Progenitor cell of endocrine pancreas (in vitro differentiated cells): ENCODE data around the gene SPATS2L. TPM values are rescaled to one million over a fixed set of nuclear protein-coding genes. Genes with fewer than 3 reads are reported as not detected.

Experiments used
- DNase-seq: peaks from one replicate; pipeline ENCODE4 v3.0.0; 2021; ENCODE audit warnings: low spot score; ENCODE audit not compliant: unreplicated experiment
- H3K27ac Mint-ChIP-seq: 2 replicates; pipeline ENCODE4 v1.8.0; 2021; ENCODE audit warnings: mild to moderate bottlenecking, moderate library complexity, mixed read lengths
- H3K27me3 Mint-ChIP-seq: 2 replicates; pipeline ENCODE4 v1.8.0; 2021; ENCODE audit warnings: mixed read lengths
- H3K36me3 Mint-ChIP-seq: 2 replicates; pipeline ENCODE4 v1.8.0; 2022; ENCODE audit warnings: mixed read lengths; ENCODE audit not compliant: insufficient read depth
- H3K4me1 Mint-ChIP-seq: 2 replicates; pipeline ENCODE4 v1.8.0; 2021; ENCODE audit warnings: low read depth, mixed read lengths
- H3K4me3 Mint-ChIP-seq: 2 replicates; pipeline ENCODE4 v1.8.0; 2021; ENCODE audit warnings: low read depth, mild to moderate bottlenecking, moderate library complexity, mixed read lengths
- H3K9me3 Mint-ChIP-seq: 2 replicates; pipeline ENCODE4 v1.8.0; 2021; ENCODE audit warnings: low read depth, mixed read lengths
- CTCF ChIP-seq: fragments of 200-600 bp; sonication (generic); IDR thresholded peaks from one replicate; pipeline ENCODE4 v1.5.0; 2021; ENCODE audit warnings: antibody characterized with exemption, mild to moderate bottlenecking; ENCODE audit not compliant: unreplicated experiment
- total RNA-seq: library from RNA; stranded (reverse); gene quantifications from 2 replicates; pipeline ENCODE4 v1.2.1, GENCODE V29; 2021

SPATS2L gene
- total RNA-seq, 1 donor from 2014 or later, result 110 TPM

- Mint-ChIP-seq H3K27ac (no peak overlapping the region), H3K4me1 (peaks cover 34% of the 10 kb centered on the region), H3K36me3 (peaks cover 21% of the 10 kb centered on the region), H3K4me3 (no peak overlapping the region), H3K9me3 (peaks cover 3% of the 10 kb centered on the region), H3K27me3 (no peaks in the 10 kb centered on the region)
- TF ChIP-seq CTCF, result no peak
- DNase-seq, result no peak
Measured at GRCh38 chr2:200399046-200399445, 92.6 kb downstream of the SPATS2L start.

- Mint-ChIP-seq H3K27me3 (no peaks in the 10 kb centered on the region), H3K4me1 (peaks cover 37% of the 10 kb centered on the region), H3K4me3 (no peak overlapping the region), H3K27ac (peak overlapping the region; percentile 41), H3K9me3 (no peaks in the 10 kb centered on the region), H3K36me3 (peaks cover 20% of the 10 kb centered on the region)
- no peak for DNase-seq
- no peak for TF ChIP-seq CTCF
Measured at GRCh38 chr2:200399636-200400035, 93.1 kb downstream of the SPATS2L start.

GRCh38 chr2:200403814-200404213 is 97.3 kb downstream of the SPATS2L start:
- peak overlapping the region; percentile 50 for H3K27ac Mint-ChIP-seq
- no peaks in the 10 kb centered on the region for H3K27me3 Mint-ChIP-seq
- no peak overlapping the region for H3K4me3 Mint-ChIP-seq
- peaks cover 37% of the 10 kb centered on the region for H3K36me3 Mint-ChIP-seq
- H3K9me3 Mint-ChIP-seq, result peaks cover 2% of the 10 kb centered on the region
- H3K4me1 Mint-ChIP-seq, result peaks cover 47% of the 10 kb centered on the region
- TF ChIP-seq CTCF, result no peak
- DNase-seq, result no peak

GRCh38 chr2:200404615-200405014 is 98.1 kb downstream of the SPATS2L start:
- peaks cover 46% of the 10 kb centered on the region for H3K4me1 Mint-ChIP-seq
- H3K27ac Mint-ChIP-seq, result peak overlapping the region; percentile 90
- H3K36me3 Mint-ChIP-seq, result peaks cover 36% of the 10 kb centered on the region
- peaks cover 2% of the 10 kb centered on the region for H3K9me3 Mint-ChIP-seq
- no peak overlapping the region for H3K4me3 Mint-ChIP-seq
- TF ChIP-seq CTCF, result no peak
- no peaks in the 10 kb centered on the region for H3K27me3 Mint-ChIP-seq
- DNase-seq, result no peak

GRCh38 chr2:200405599-200406298 is 99.3 kb downstream of the SPATS2L start:
- H3K36me3 Mint-ChIP-seq, result peaks cover 37% of the 10 kb centered on the region
- H3K4me1 Mint-ChIP-seq, result peaks cover 45% of the 10 kb centered on the region
- peak overlapping the region; percentile 90 for H3K27ac Mint-ChIP-seq

More at GRCh38 chr2:200405599-200406298, 99.3 kb downstream of the SPATS2L start:
- Mint-ChIP-seq H3K9me3 (peaks cover 2% of the 10 kb centered on the region), H3K27me3 (no peaks in the 10 kb centered on the region), H3K4me3 (no peak overlapping the region)
- DNase-seq, result no peak
- TF ChIP-seq CTCF, result no peak
